HL-60 (cell line): ENCODE results near the gene SGMS1.

Source experiments
- GABPA ChIP-seq: IDR thresholded peaks from 2 replicates; pipeline ENCODE4 v1.6.1; 2012; ENCODE audit warnings: low read depth
- POLR2AphosphoS5 ChIP-seq: IDR thresholded peaks from 2 replicates; pipeline ENCODE4 v1.6.1; 2012; ENCODE audit warnings: low read depth
- SPI1 ChIP-seq: IDR thresholded peaks from 2 replicates; pipeline ENCODE4 v1.6.1; 2012; ENCODE audit warnings: low read depth, mild to moderate bottlenecking, borderline replicate concordance
- TF ChIP-seq, protein P1 (sequence below): IDR thresholded peaks from one replicate; pipeline ENCODE4 v1.5.1; 2011; ENCODE audit warnings: low read length, control low read depth, inconsistent platforms; ENCODE audit not compliant: insufficient read depth
- TF ChIP-seq, protein P2 (sequence below): IDR thresholded peaks from 2 replicates; pipeline ENCODE4 v1.6.1; 2012; ENCODE audit warnings: low read depth; ENCODE audit not compliant: insufficient replicate concordance

DNA sequence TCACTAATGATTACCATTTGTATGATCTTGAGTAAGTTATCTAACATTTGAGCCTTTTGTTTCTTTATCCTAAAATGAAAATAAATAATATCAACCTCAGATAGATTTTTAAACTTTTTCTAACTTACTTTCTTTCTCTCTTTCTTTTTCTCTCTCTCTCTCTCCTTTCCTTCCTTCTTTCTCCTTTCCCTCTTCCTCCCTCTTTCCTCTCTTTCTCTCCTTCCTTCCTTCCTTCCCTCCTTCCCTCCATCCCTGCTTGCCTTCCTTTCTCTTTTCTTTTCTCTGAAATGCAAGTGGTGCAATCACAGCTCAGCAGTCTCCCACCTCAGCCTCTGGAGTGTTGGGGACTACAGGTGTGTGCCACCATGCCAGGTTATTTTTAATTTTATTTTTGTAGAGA, 239.5 kb downstream of the SGMS1 start:
- TF ChIP-seq POLR2AphosphoS5, result no peak
- TF ChIP-seq, protein P1, sequence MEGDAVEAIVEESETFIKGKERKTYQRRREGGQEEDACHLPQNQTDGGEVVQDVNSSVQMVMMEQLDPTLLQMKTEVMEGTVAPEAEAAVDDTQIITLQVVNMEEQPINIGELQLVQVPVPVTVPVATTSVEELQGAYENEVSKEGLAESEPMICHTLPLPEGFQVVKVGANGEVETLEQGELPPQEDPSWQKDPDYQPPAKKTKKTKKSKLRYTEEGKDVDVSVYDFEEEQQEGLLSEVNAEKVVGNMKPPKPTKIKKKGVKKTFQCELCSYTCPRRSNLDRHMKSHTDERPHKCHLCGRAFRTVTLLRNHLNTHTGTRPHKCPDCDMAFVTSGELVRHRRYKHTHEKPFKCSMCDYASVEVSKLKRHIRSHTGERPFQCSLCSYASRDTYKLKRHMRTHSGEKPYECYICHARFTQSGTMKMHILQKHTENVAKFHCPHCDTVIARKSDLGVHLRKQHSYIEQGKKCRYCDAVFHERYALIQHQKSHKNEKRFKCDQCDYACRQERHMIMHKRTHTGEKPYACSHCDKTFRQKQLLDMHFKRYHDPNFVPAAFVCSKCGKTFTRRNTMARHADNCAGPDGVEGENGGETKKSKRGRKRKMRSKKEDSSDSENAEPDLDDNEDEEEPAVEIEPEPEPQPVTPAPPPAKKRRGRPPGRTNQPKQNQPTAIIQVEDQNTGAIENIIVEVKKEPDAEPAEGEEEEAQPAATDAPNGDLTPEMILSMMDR, result no peak
- no peak for TF ChIP-seq SPI1
- TF ChIP-seq GABPA, result no peak
- TF ChIP-seq, protein P2, sequence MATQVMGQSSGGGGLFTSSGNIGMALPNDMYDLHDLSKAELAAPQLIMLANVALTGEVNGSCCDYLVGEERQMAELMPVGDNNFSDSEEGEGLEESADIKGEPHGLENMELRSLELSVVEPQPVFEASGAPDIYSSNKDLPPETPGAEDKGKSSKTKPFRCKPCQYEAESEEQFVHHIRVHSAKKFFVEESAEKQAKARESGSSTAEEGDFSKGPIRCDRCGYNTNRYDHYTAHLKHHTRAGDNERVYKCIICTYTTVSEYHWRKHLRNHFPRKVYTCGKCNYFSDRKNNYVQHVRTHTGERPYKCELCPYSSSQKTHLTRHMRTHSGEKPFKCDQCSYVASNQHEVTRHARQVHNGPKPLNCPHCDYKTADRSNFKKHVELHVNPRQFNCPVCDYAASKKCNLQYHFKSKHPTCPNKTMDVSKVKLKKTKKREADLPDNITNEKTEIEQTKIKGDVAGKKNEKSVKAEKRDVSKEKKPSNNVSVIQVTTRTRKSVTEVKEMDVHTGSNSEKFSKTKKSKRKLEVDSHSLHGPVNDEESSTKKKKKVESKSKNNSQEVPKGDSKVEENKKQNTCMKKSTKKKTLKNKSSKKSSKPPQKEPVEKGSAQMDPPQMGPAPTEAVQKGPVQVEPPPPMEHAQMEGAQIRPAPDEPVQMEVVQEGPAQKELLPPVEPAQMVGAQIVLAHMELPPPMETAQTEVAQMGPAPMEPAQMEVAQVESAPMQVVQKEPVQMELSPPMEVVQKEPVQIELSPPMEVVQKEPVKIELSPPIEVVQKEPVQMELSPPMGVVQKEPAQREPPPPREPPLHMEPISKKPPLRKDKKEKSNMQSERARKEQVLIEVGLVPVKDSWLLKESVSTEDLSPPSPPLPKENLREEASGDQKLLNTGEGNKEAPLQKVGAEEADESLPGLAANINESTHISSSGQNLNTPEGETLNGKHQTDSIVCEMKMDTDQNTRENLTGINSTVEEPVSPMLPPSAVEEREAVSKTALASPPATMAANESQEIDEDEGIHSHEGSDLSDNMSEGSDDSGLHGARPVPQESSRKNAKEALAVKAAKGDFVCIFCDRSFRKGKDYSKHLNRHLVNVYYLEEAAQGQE, result no peak
